GM12878 (cell line): Measurements from ENCODE around the gene TIE1. TPM values are rescaled to one million over a fixed set of nuclear protein-coding genes. Genes with fewer than 3 reads are reported as not detected.
A peak's percentile ranks its signal among the peaks of the same experiment; 100 is the strongest.

Experiments used
- ATAC-seq: fragments of 200-7000 bp; cut with Tn5 transposase; 3 replicates; pipeline ENCODE4 v1.9.1; 2020; ENCODE audit warnings: mild to moderate bottlenecking, moderate library complexity
- BruUV-seq: library from RNA; stranded (reverse); fragments of 400-500 nt; replicated peaks from 2 replicates; lab custom pipeline; 2021; lab: Mats Ljungman, UMichigan
- CTCF ChIA-PET: fragments of 300-600 bp; sonication (Branson Sonifier 250); formaldehyde crosslinking; extraction: SDS; loops from one replicate; lab custom pipeline; 2021; ENCODE audit warnings: inconsistent platforms; lab: Yijun Ruan, JAX
- POLR2A ChIA-PET: fragments of 350-600 bp; formaldehyde crosslinking; extraction: SDS; loops from one replicate; lab custom pipeline; 2021; ENCODE audit warnings: inconsistent platforms; lab: Charles Lee
- RAD21 ChIA-PET: fragments of 300-600 bp; sonication (Branson Sonifier 250); formaldehyde crosslinking; loops from one replicate; lab custom pipeline; 2023; ENCODE audit warnings: antibody characterized with exemption; ENCODE audit not compliant: unreplicated experiment; lab: Charles Lee
- SMC1A ChIA-PET: fragments of 300-600 bp; sonication (Branson Sonifier 250); formaldehyde crosslinking; loops from one replicate; lab custom pipeline; 2023; ENCODE audit not compliant: unreplicated experiment, uncharacterized antibody; lab: Charles Lee
- DNase-seq: peaks from one replicate; pipeline ENCODE4 v3.0.0-alpha.2; 2011; ENCODE audit warnings: low read depth, low spot score
- FAIRE-seq: peaks from 3 replicates; lab custom pipeline; 2011; peaks lifted over from hg19 to GRCh38; lab: Jason Lieb, UNC
- H2AFZ ChIP-seq: 2 replicates; pipeline ENCODE4 v1.6.0; 2011; ENCODE audit warnings: low read depth, low read length, control low read depth; ENCODE audit not compliant: control insufficient read depth
- H3K27ac ChIP-seq: 2 replicates; pipeline ENCODE4 v1.5.1; 2011; ENCODE audit warnings: control low read depth; ENCODE audit not compliant: control insufficient read depth, insufficient read depth
- H3K27me3 ChIP-seq, 2 experiments: replicated peaks in 1 of 2; 2 replicates each; pipeline versions ENCODE4 v1.6.0 to v1.6.1; 2011; ENCODE audit warnings: low read length in 1 of 2; ENCODE audit not compliant: control insufficient read depth in 2 of 2, insufficient read depth in 2 of 2
- H3K36me3 ChIP-seq, 2 experiments: 2 replicates each; pipeline ENCODE4 v1.5.1; 2011; ENCODE audit warnings: low read length in 1 of 2; ENCODE audit not compliant: control insufficient read depth in 2 of 2, insufficient read depth in 2 of 2
- H3K4me1 ChIP-seq: 2 replicates; pipeline ENCODE4 v1.6.1; 2011; ENCODE audit warnings: mild to moderate bottlenecking, low read length, moderate library complexity, mixed read lengths; ENCODE audit not compliant: control insufficient read depth, insufficient read depth
- H3K4me2 ChIP-seq: 2 replicates; pipeline ENCODE4 v1.6.0; 2011; ENCODE audit warnings: control low read depth; ENCODE audit not compliant: control insufficient read depth, insufficient read depth
- H3K4me3 ChIP-seq: fragments of 200-600 bp; sonication (generic); 2 replicates; pipeline ENCODE4 v1.5.1; 2016
- H3K79me2 ChIP-seq: 2 replicates; pipeline ENCODE4 v1.6.0; 2011; ENCODE audit warnings: low read length; ENCODE audit not compliant: control insufficient read depth, insufficient read depth
- H3K9ac ChIP-seq: 2 replicates; pipeline ENCODE4 v1.8.0; 2011; ENCODE audit warnings: low read length, control low read depth, mixed read lengths; ENCODE audit not compliant: control insufficient read depth, insufficient read depth
- H3K9me3 ChIP-seq: replicated peaks from 3 replicates; pipeline ENCODE4 v1.5.1; 2011; ENCODE audit warnings: mild to moderate bottlenecking, low read length; ENCODE audit not compliant: control insufficient read depth, insufficient read depth
- H4K20me1 ChIP-seq: 2 replicates; pipeline ENCODE4 v1.6.0; 2011; ENCODE audit not compliant: control insufficient read depth, insufficient read depth
- BCL11A ChIP-seq: IDR thresholded peaks from 2 replicates; pipeline ENCODE4 v1.6.1; 2011; ENCODE audit warnings: low read depth, low read length
- CREB1 ChIP-seq: IDR thresholded peaks from 2 replicates; pipeline ENCODE4 v1.6.1; 2012; ENCODE audit warnings: low read depth, mild to moderate bottlenecking, inconsistent platforms
- EED ChIP-seq: sonication (generic); IDR thresholded peaks from 2 replicates; pipeline ENCODE4 v1.6.1; 2016; ENCODE audit warnings: antibody characterized with exemption, low read depth
- PRDM15 ChIP-seq: fragments of 450-650 bp; formaldehyde crosslinking; IDR thresholded peaks from 2 replicates; pipeline ENCODE4 v1.4.0; 2020; ENCODE audit warnings: mild to moderate bottlenecking, moderate library complexity
- TCF3 ChIP-seq: IDR thresholded peaks from 2 replicates; pipeline ENCODE4 v1.6.1; 2012; ENCODE audit warnings: low read depth, mild to moderate bottlenecking, low read length, borderline replicate concordance; ENCODE audit not compliant: insufficient read depth
- TCF7 ChIP-seq: IDR thresholded peaks from 2 replicates; pipeline ENCODE4 v1.6.1; 2014; ENCODE audit warnings: antibody characterized with exemption, borderline replicate concordance
- YBX1 ChIP-seq: fragments of 450-650 bp; IDR thresholded peaks from 2 replicates; pipeline ENCODE4 v1.6.1; 2016; ENCODE audit warnings: antibody characterized with exemption
- ZBTB40 ChIP-seq: fragments of 450-650 bp; IDR thresholded peaks from 2 replicates; pipeline ENCODE4 v1.6.1; 2016; ENCODE audit warnings: mild to moderate bottlenecking, moderate library complexity, borderline replicate concordance
- ZNF622 ChIP-seq: fragments of 450-650 bp; IDR thresholded peaks from 2 replicates; pipeline ENCODE4 v1.6.1; 2017; ENCODE audit warnings: mild to moderate bottlenecking, inconsistent platforms
- ZNF687 ChIP-seq: fragments of 450-650 bp; IDR thresholded peaks from 2 replicates; pipeline ENCODE4 v1.6.1; 2017; ENCODE audit warnings: mild to moderate bottlenecking, moderate library complexity
- ZSCAN29 ChIP-seq: fragments of 450-650 bp; IDR thresholded peaks from 2 replicates; pipeline ENCODE4 v1.6.1; 2017; ENCODE audit warnings: mild to moderate bottlenecking, moderate library complexity
- WGBS: methylation state at CpG from one replicate; pipeline ENCODE4 v1.1.6; 2016; ENCODE audit warnings: low lambda C conversion rate; ENCODE audit not compliant: insufficient replicate concordance, insufficient coverage; ENCODE audit errors: missing lambda C conversion rate; 5-methylcytosine and 5-hydroxymethylcytosine counted together
- in situ Hi-C: fragments of 300-500 bp; cut with MboI; formaldehyde crosslinking; loops from 9 replicates; pipeline ENCODE4 v1.14.3; 2018; ENCODE audit warnings: mixed read lengths
- intact Hi-C: fragments of 100-400 bp; cut with micrococcal nuclease; formaldehyde crosslinking; loops from one replicate; pipeline ENCODE4 v1.14.2; 2022; ENCODE audit not compliant: unreplicated experiment
- polyA plus RNA-seq, 11 experiments: library from polyadenylated mRNA; depleted of rRNA in 4 of 11; unstranded in 6 of 11; stranded (reverse) in 5 of 11; fragments of >200 nt; fragmentation: Nextera tagmentation in 4 of 11; fragmentation: Illumina TruSeq in 1 of 11; extraction: Ambion mirVana in 4 of 11; extraction: Trizol in 1 of 11; gene quantifications; 1 replicate in 1 of 11; 2 replicates in 10 of 11; pipeline versions ENCODE4 v1.2.1 to v1.2.3, GENCODE V29; 2011 to 2016; ENCODE audit warnings: inconsistent platforms in 2 of 11, missing spikeins in 2 of 11, low read depth in 1 of 11
- total RNA-seq, 4 experiments: library from RNA; depleted of rRNA in 3 of 4; stranded (reverse); fragments of >200 nt in 3 of 4; fragmentation: Illumina TruSeq in 1 of 4; extraction: Trizol in 1 of 4; gene quantifications; 2 replicates each; pipeline versions ENCODE4 v1.2.1 to v1.2.3, GENCODE V29; 2013 to 2021

The TIE1 gene
- total and polyA plus RNA-seq, 10 of the 15 experiments (the other 5 are each of a cell fraction or from before 2014, with no cell fraction given), result 0.26 to 3.9 (median 1.3) TPM

- ChIA-PET RAD21 (interaction anchor here (3.2 kb wide), 1 partner anchor 133 kb away, joined by 23 read pairs; no protein-coding TSS in a partner anchor), CTCF (interaction anchor here (1.0 to 3.1 kb wide), 3 partner anchors 10 to 121 kb away, joined by 3 to 44 read pairs (median 8); no protein-coding TSS in a partner anchor), SMC1A (interaction anchor here (1.6 to 4.5 kb wide), 4 partner anchors 9 to 132 kb away, joined by 6 to 26 read pairs (median 9); partner anchors contain the start of gene ELOVL1), POLR2A (interaction anchor here (3.0 kb wide), 1 partner anchor 8 kb away, joined by 25 read pairs; the partner anchor contains the start of gene ELOVL1)
- ATAC-seq, result no peak
- FAIRE-seq, result no peak
- H4K20me1 ChIP-seq, result no peaks in the 10 kb centered on the region
- no peaks in the 10 kb centered on the region for H3K9me3 ChIP-seq
- in situ Hi-C loops, result no loop called here
- peak overlapping the region; percentile 75 for H3K9ac ChIP-seq
- H3K4me3 ChIP-seq, result peak overlapping the region; percentile 79
- WGBS, result 38% methylated on average over 11 of the region's 11 CpGs
- DNase-seq, result no peak
- H2AFZ ChIP-seq, result no peak overlapping the region
- H3K27me3 ChIP-seq, result no peaks in the 10 kb centered on the region
- peak overlapping the region; percentile 89 for H3K4me2 ChIP-seq
- BruUV-seq, result no TSS peak
- peak overlapping the region; percentile 71 for H3K27ac ChIP-seq
- peaks cover 10% of the 10 kb centered on the region for H3K4me1 ChIP-seq
- H3K36me3 ChIP-seq, result peaks cover 15 to 19% of the 10 kb centered on the region in 2 experiments
- intact Hi-C loops, result loop anchor here (2.0 kb wide), 1 partner anchor 121 kb away; no protein-coding TSS in a partner anchor
- H3K79me2 ChIP-seq, result peaks cover 36% of the 10 kb centered on the region
- no peak for TF ChIP-seq YBX1
- no peak for TF ChIP-seq ZSCAN29
- no peak for TF ChIP-seq TCF3
- TF ChIP-seq TCF7, result no peak
- no peak for TF ChIP-seq ZBTB40
- TF ChIP-seq ZNF622, result no peak
- TF ChIP-seq ZNF687, result no peak
- TF ChIP-seq PRDM15 (CRISPR knock-in tag), result no peak
- no peak for TF ChIP-seq EED
- no peak for TF ChIP-seq BCL11A
- TF ChIP-seq CREB1, result no peak
Measured at GRCh38 chr1:43359696-43360095, 58.9 kb downstream of the TIE1 start.
